RWPE2 (cell line): ENCODE results near the gene SDK2.

Experiments
- ATAC-seq: fragments of 200-7000 bp; cut with Tn5 transposase; 3 replicates; pipeline ENCODE4 v1.9.1; 2021; ENCODE audit warnings: low read depth
- DNase-seq: peaks from one replicate; pipeline ENCODE4 v3.0.0-alpha.2; 2020; ENCODE audit warnings: low spot score
- H3K27ac ChIP-seq: fragments of 450-650 bp; 2 replicates; pipeline ENCODE4 v1.5.1; 2017; ENCODE audit warnings: mild to moderate bottlenecking; ENCODE audit not compliant: poor library complexity, severe bottlenecking
- H3K27me3 ChIP-seq: fragments of 250-450 bp; sonication (Bioruptor Pico); 2 replicates; pipeline ENCODE4 v1.5.1; 2021; ENCODE audit warnings: mild to moderate bottlenecking, moderate library complexity; ENCODE audit not compliant: insufficient read depth, poor library complexity, severe bottlenecking
- H3K36me3 ChIP-seq: fragments of 250-450 bp; sonication (Bioruptor Pico); 2 replicates; pipeline ENCODE4 v1.5.1; 2020; ENCODE audit warnings: low read depth, mild to moderate bottlenecking, moderate library complexity
- H3K4me1 ChIP-seq: fragments of 250-450 bp; sonication (Bioruptor Pico); 2 replicates; pipeline ENCODE4 v1.5.1; 2021; ENCODE audit warnings: mild to moderate bottlenecking, moderate library complexity; ENCODE audit not compliant: insufficient read depth, poor library complexity, severe bottlenecking
- H3K4me3 ChIP-seq: fragments of 250-450 bp; sonication (Bioruptor Pico); 2 replicates; pipeline ENCODE4 v1.5.1; 2021; ENCODE audit warnings: mild to moderate bottlenecking, moderate library complexity; ENCODE audit not compliant: severe bottlenecking
- H3K9me3 ChIP-seq: fragments of 250-450 bp; sonication (Bioruptor Pico); 2 replicates; pipeline ENCODE4 v1.5.1; 2021; ENCODE audit warnings: mild to moderate bottlenecking, moderate library complexity; ENCODE audit not compliant: severe bottlenecking
- TF ChIP-seq, protein P1 (sequence below): fragments of 450-650 bp; IDR thresholded peaks from one replicate; pipeline ENCODE4 v1.5.1; 2017; ENCODE audit warnings: mild to moderate bottlenecking, moderate library complexity; ENCODE audit not compliant: poor library complexity, severe bottlenecking

The SDK2 gene

GRCh38 chr17:73506470-73507435 is 137.5 kb downstream of the SDK2 start:
- Histone ChIP-seq H3K36me3 (no peaks in the 10 kb centered on the region), H3K27ac (no peak overlapping the region), H3K4me1 (no peaks in the 10 kb centered on the region), H3K9me3 (no peaks in the 10 kb centered on the region), H3K27me3 (no peaks in the 10 kb centered on the region), H3K4me3 (no peak overlapping the region)
- ATAC-seq (no peak), DNase-seq (no peak)
- TF ChIP-seq, protein P1, sequence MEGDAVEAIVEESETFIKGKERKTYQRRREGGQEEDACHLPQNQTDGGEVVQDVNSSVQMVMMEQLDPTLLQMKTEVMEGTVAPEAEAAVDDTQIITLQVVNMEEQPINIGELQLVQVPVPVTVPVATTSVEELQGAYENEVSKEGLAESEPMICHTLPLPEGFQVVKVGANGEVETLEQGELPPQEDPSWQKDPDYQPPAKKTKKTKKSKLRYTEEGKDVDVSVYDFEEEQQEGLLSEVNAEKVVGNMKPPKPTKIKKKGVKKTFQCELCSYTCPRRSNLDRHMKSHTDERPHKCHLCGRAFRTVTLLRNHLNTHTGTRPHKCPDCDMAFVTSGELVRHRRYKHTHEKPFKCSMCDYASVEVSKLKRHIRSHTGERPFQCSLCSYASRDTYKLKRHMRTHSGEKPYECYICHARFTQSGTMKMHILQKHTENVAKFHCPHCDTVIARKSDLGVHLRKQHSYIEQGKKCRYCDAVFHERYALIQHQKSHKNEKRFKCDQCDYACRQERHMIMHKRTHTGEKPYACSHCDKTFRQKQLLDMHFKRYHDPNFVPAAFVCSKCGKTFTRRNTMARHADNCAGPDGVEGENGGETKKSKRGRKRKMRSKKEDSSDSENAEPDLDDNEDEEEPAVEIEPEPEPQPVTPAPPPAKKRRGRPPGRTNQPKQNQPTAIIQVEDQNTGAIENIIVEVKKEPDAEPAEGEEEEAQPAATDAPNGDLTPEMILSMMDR: no peak

DNA sequence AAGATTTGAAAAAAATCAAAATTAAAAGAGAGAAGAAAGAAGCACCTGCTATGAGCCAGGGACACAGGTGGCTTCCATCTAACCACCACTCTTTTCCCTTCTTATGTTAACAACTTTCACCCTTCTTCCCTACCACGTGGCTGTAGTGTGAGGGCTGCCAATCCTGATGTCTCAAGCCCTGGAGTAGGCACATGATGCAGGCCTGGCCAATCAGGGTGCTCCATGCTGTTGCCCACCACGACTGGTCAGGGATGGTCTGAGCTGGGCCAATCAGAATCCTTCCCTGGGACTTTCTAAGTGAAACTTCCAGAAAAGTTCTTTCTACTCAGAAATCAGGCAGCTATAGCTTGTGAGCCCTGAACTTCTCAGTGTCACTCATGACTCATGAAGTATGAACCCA is 140.7 kb downstream of the SDK2 start:
- no peak for ATAC-seq
- Histone ChIP-seq H3K4me3 (no peak overlapping the region), H3K9me3 (no peaks in the 10 kb centered on the region), H3K36me3 (no peaks in the 10 kb centered on the region), H3K4me1 (no peaks in the 10 kb centered on the region), H3K27me3 (no peaks in the 10 kb centered on the region), H3K27ac (no peak overlapping the region)
- TF ChIP-seq, protein P1: no peak
- no peak for DNase-seq

DNA sequence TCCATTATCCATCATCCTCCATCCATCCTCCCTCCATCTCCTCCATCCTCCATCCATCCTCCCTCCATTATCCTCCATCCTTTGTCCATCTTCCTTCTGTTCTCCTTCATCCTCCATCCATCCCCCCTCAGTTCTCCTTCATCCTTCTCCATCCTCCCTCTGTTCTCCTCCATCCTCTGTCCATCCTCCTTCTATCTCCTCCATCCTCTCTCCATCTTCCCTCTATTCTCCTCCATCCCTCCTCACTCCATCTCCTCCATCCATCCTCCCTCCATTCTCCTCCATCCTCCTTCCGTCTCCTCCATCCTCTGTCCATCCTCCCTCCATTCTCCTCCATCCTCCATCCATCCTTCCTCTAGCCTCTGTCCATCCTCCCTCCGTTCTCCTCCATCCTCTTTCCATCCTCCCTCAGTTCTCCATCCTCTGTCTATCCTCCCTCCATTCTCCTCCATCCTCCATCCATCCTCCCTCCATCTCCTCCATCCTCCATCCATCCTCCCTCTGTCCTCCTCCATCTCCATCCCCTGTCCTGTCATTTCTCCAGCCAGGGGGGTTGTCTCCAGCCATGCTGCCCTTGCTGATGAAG is 143.7 kb downstream of the SDK2 start:
- Histone ChIP-seq H3K27me3 (peaks cover 6% of the 10 kb centered on the region), H3K27ac (no peak overlapping the region), H3K9me3 (no peaks in the 10 kb centered on the region), H3K4me3 (no peak overlapping the region), H3K36me3 (no peaks in the 10 kb centered on the region), H3K4me1 (no peaks in the 10 kb centered on the region)
- no peak for ATAC-seq
- TF ChIP-seq, protein P1: no peak
- no peak for DNase-seq

DNA sequence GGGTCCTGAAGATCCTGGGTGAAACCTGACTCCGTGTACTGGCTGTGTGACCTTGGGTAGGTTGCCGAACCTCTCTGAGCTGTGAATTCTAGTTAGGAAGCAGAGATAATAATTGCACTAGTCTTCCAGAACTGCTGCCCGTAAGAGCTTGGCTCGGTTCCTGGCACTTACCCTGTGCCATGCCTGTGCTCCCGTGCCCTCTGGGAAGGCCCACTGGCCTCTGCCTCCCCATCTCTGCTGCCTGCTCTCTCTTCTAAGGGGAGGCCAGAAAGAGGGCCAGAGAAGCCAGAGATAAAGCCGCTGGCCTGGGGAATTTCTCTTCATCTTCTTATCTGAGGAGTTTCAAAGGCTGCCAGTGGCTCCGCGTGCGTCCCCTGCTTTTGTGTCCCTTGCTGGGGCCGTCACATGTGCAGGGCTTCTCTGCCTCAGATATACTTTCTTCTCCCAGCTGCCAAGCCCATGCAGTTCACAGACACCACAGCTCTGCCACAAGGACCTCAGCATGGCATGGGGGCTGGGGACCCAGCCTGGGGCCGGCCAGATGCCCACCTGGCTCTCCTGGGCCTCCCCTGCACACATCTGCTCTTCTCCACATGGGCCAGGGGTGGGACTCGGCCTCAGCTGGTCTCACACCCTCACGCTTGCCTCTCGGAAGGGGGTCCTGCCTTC is 145.2 kb downstream of the SDK2 start:
- peaks cover 6% of the 10 kb centered on the region for H3K27me3 ChIP-seq
- H3K27ac ChIP-seq: no peak overlapping the region
- no peak for DNase-seq
- ATAC-seq: no peak
- TF ChIP-seq, protein P1: no peak
- no peaks in the 10 kb centered on the region for H3K36me3 ChIP-seq
- H3K4me1 ChIP-seq: no peaks in the 10 kb centered on the region
- no peaks in the 10 kb centered on the region for H3K9me3 ChIP-seq
- H3K4me3 ChIP-seq: no peak overlapping the region
